Loucy (cell line): ENCODE results near the gene P4HB.
"Not testable (repeated sequence)": the region's sequence is repeated elsewhere in the genome, so short reads cannot be mapped to it uniquely, and the experiment has no call there.

Experiments
- CTCF ChIP-seq: fragments of 200-600 bp; sonication (generic); conservative IDR thresholded peaks from 2 replicates; pipeline ENCODE4 v1.5.1; 2014; ENCODE audit warnings: mild to moderate bottlenecking, antibody characterized with exemption, low read length
- EZH2phosphoT487 ChIP-seq: fragments of 200-600 bp; IDR thresholded peaks from 2 replicates; pipeline ENCODE4 v1.6.1; 2018; ENCODE audit warnings: antibody characterized with exemption, mild to moderate bottlenecking, moderate library complexity, borderline replicate concordance

GRCh38 chr17:81840059-81840458 lies 20.3 kb downstream of the P4HB start:
- not testable (repeated sequence) for TF ChIP-seq CTCF, EZH2phosphoT487
